DOHH2 (cell line): ENCODE measurements around the gene HES7.

Experiments used
- EZH2phosphoT487 ChIP-seq: fragments of 200-600 bp; sonication (generic); IDR thresholded peaks from 2 replicates; pipeline ENCODE4 v1.6.1; 2017; ENCODE audit warnings: borderline replicate concordance, mild to moderate bottlenecking, antibody characterized with exemption, low read length, moderate library complexity, mixed read lengths
- TF ChIP-seq, protein P1 (sequence below): fragments of 200-600 bp; sonication (generic); IDR thresholded peaks from one replicate; pipeline ENCODE4 v1.5.1; 2014; ENCODE audit warnings: antibody characterized with exemption, mild to moderate bottlenecking, low read depth, low read length; ENCODE audit not compliant: poor library complexity, severe bottlenecking

DNA sequence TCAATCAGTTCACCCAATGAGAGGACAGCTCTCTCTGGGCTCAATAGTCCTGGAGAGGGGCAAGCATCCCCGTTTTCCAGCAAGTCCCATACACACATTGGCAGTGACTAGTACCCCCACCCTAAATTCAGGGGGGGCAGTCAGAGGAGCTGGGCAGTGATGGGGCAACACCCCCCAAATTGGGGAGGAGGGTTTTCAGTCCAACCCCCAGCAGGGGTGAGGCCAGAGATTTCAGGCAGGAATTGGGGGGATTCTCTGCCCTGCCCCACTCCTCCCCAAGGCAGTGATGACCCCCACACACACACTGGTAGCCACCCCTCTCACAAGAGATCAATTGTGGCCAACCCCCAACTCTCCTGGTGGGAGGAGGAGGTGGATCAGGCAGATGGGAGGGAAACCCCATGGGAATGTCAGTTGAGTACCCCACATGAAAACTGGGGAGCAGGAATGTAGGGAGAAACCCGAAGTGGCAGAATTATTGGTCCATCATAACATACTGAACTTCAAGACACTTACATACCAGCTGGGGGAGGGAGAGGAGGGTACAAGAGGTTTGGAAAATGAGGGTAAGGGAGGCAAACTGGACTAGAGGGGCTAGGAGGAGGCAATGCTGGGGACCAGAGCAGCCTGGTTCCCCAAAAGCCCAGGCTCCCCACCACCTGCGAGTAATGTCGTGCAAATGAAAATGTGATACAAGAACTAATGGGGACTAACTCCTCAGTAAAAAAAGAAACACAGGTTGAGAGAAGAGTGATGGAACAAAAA lies 35.7 kb upstream of the HES7 start:
- TF ChIP-seq, protein P1, sequence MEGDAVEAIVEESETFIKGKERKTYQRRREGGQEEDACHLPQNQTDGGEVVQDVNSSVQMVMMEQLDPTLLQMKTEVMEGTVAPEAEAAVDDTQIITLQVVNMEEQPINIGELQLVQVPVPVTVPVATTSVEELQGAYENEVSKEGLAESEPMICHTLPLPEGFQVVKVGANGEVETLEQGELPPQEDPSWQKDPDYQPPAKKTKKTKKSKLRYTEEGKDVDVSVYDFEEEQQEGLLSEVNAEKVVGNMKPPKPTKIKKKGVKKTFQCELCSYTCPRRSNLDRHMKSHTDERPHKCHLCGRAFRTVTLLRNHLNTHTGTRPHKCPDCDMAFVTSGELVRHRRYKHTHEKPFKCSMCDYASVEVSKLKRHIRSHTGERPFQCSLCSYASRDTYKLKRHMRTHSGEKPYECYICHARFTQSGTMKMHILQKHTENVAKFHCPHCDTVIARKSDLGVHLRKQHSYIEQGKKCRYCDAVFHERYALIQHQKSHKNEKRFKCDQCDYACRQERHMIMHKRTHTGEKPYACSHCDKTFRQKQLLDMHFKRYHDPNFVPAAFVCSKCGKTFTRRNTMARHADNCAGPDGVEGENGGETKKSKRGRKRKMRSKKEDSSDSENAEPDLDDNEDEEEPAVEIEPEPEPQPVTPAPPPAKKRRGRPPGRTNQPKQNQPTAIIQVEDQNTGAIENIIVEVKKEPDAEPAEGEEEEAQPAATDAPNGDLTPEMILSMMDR, result peak; percentile 8
- TF ChIP-seq EZH2phosphoT487, result no peak
